GM03348 (cell line): ENCODE measurements around the gene ZBTB7C.

Source experiments
- DNase-seq: peaks from one replicate; pipeline ENCODE4 v3.0.0; 2012; ENCODE audit warnings: low spot score

ZBTB7C gene

DNA sequence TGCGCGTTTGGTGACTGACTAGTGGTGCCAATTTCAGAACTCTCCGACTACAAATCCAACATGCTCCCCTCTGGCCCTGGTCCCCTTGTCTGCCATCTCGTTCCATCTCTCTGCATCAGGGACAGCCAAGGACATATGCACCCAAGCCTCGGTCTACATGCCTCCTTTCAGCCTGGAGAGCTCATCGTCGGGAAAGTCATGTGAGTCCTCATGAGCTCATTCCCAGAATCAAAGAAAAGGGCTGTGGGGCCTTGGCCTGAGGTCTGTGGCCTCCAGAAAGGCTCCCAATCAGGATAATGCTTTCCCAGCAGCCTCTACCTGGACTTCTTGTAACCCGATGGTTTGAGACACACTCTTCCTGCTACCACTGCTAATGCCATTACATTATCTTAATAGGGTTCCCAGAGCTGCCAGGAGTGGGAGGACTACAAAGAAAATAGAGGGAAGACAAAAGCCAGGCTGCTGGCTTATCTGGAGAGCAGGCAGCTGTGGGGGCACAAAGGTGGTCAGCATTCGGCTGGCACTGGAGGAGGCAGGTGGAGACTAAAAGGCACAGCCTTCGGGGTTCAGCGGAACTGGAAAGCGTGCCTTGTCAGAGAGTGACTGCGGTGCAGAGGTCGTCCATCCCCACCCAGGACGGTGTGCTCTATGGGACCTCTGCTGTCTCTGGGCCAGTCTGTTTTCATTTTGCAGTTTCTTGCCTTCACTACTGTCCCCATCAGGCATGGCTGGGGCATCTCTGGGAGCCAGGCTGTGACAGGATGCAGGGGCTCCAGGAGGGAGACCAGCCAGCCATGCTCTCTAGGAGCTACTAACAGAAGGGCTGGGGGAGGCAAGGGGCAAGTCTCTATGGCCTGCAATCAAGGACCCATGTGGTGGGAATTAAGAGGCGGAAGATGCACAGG is 374.3 kb downstream of the ZBTB7C start:
- no peak for DNase-seq

GRCh38 chr18:48033790-48034650 is 375.2 kb downstream of the ZBTB7C start:
- no peak for DNase-seq

DNA sequence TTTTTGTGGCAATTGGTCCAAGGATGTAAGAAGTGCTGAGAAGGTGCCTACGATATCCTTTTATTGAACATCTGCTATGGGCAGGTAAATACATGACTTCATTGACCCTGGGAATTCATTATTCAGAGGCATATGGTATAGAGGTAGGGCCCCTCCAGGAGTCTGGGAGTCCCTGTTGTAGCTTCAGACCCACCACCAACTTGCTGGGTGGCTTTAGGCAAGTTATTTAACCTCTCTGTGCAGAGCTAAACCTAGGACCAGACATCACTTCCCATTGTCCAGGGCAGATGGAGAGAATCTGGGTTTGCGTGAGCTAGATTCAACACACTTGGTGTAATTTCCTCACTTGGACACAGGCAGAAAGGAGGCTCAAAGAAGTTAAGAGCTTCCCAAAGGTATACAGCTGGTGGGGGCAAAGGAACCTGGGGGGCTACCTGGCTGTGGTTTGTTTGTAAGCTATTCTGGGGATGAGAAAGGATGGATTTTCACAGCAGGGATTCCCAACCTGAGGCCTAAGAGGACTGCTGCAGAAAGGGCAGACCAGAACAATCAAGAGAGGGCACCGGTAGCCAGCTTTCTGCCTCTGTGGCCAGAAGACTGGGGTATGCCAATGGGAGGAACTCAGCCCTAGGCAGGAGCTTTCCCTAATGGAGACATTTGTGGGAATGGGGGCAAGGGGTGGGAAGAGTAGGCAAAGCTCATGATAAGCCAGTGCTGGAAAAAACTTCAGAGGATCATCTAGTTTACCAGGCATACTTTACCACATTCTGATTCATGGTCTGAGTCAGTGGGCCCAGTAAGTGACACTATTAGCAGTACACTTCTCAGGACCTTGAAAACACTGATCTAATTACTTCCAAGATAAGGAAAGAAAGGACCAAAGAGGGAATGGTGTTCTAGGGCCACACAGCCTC is 376.1 kb downstream of the ZBTB7C start:
- DNase-seq: peak; percentile 47

- DNase-seq: no peak
Observed at GRCh38 chr18:48031641-48032040, 377.5 kb downstream of the ZBTB7C start.

GRCh38 chr18:48030616-48031480 is 378.3 kb downstream of the ZBTB7C start:
- DNase-seq: peak; percentile 74

DNA sequence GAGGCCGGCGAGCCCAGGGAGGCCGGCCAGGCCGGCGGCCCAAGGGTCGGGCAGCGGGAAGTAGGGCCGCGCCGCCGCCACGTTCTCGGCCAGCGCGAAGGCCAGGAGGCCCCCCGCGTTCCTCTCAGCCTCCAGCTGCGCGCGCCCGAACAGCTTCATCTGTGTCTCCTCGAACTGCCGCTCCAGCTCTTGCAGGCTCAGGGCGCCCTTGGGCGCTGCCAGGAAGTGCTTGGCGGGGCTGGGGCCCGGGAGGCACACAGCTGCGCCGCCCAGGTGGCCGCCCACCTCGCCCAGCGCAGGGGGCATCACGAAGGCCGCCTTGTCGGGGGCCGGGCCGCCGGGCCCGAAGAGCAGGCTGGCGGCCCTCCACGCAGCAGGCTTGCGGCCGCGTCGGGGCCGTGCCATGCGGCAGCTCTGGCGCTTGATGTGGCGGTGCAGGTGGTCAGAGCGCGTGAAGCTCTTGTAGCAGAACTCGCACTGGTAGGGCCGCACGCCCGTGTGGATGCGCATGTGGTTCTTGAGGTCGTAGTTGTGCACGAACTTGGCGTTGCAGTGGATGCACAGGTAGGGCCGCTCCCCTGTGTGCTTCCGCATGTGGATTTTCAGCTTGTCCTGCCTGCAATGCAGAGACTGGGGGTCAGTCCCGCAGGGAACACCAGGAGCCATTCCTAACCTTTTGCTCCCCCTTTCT is 379.7 kb downstream of the ZBTB7C start:
- no peak for DNase-seq

DNA sequence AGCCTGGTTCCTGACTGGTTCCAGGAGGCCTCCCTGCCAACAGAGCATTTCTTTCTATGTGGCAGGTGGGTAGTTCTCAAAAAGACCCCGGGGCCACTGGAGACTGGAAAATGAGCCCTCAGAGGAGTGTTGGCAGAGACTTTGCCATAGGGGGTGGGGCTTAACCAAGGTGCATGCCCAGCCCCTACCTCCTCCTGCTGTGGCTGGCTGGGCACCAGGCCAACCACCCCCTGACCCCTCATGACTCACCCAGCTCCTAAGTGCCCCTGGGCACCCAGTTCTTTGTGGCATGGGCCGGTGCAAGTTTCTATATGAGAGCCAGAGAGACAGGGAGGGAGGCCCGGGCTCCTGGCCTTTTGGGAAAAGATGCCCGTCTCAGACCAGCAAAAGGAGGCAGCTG is 380.5 kb downstream of the ZBTB7C start:
- DNase-seq: no peak

GRCh38 chr18:48028081-48028480 is 381.1 kb downstream of the ZBTB7C start:
- no peak for DNase-seq

GRCh38 chr18:48027401-48027963 is 381.7 kb downstream of the ZBTB7C start:
- DNase-seq: peak; percentile 42

- no peak for DNase-seq
Observed at GRCh38 chr18:48026216-48026615, 383.0 kb downstream of the ZBTB7C start.

DNA sequence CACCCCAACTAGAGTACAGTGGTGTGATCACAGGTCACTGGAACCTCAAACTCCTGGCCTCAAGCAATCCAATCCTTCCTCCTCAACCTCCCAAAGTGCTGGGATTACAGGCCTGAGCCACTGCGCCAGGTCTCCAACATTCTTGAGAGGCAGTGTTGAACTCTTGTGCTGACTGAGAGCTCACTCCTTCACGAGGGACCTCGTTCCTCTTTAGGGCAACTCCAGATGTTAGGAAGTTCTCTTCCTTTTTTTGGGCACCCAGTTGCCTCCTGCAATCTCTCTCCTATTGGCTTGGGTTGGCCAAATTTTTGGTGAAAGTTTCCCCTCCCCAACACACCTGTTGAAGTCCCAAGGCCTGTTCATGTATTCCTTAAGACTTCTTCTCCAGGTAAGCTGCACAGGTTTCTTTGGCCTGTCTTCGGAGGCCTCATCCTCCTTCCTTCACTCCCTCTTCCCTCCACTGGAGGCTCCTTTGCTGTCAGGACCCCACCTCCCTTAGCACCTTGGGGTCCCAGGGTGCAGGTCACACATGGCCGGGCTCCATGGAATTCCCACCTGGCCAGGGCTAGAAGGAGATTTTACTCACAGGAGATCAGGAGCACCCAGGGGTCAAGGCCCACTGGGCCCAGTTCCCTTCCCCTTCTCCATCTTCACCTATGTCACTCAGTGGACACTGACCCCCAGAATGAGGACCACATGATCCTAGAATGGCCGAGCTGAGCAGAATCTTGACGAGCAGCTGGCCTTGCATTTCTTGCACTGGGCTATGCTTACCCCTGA is 384.1 kb downstream of the ZBTB7C start:
- DNase-seq: no peak

- no peak for DNase-seq
Observed at GRCh38 chr18:48024009-48024512, 385.1 kb downstream of the ZBTB7C start.

DNA sequence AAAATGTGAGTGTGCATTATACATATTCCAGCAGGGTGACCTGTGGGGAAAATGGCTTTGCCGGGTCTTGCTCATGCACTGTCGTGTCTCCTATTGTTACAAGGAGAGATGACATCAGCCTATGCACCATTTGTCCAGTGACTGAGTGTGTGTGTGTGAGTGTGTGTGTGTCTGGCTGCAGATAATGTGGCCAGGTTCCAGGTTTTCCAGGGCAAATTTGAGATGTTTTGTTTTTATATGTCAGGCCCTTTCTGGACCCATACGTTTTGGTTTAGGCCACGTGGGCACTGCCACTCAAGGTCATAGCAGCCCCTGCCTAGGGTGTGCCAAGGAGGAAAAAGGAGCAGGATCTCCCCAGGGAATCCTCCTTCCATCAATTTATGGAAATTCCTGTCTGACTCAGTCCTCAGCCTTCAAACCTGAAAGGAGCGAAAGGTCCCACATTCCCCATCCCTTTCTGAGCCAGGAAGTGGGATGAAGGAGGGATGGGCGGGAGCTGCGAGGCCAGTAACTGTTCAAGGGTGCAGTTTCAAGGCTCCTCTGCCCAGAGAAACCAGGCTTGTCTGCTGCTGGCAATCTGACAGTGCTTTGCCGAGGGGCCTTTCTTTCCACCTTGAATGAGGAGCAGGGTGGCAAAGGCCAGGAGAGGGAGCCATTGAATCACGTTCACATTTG is 385.7 kb downstream of the ZBTB7C start:
- DNase-seq: peak; percentile 48

DNA sequence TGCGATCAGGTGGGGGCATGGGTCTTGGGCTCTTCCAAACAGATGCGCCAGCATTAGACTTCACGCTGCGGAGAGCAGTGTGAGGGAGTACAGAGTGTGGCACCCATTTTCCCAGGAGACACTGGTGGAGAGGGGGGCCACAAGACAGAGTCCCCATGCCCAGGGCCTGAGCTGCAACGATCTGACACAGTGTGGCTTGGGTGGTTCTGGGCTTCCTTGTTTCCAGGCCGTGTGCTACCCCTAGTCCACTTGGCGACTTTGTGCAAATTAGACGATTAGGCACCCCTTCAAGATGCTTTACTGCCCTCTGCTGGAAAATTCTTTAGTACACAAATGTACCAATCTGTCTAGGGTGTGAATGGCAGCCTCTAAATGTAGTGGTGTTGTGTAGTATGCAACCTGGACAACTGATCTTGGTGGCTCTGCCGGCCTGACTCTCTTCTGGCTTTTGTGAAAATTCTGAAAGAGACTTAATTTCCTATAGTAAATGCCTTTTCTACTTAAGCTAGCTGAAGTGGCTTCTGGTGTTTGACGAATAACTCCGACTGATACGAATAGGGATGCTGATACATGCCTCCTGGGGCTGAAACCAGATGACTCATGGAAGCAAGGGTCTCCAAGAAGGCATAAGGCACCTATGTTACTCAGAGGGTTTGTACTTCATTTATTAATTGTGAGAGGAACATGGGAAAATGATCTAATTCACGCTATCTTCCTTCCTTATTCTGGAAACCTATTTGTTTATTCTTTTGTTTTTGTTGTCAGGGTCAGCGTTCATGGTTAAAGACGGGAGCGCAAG is 386.5 kb downstream of the ZBTB7C start:
- DNase-seq: peak; percentile 74

DNA sequence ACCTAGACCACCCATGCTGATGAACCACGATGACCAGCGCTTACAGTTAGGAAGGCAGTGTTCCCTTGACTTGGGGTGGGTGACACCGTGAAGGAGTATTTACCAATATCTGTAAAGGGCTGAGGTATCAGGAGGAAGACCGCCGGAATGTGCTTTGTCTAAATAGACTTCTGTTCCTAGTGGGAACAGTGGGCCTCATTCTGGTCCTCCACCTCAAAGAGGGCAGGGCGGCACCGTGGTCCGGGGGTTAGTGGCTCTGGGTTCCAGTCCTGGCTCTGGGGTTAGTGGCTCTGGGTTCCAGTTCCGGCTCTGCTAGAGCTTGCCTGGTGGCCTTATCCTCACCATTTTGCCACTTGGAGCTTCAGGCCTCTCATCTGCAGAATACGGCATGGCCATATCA is 387.2 kb downstream of the ZBTB7C start:
- no peak for DNase-seq

- DNase-seq: no peak
Observed at GRCh38 chr18:48021273-48021914, 387.8 kb downstream of the ZBTB7C start.
